GM19328 (cell line): Measurements from ENCODE around the gene SWT1.
"Not testable (repeated sequence)": the region's sequence is repeated elsewhere in the genome, so short reads cannot be mapped to it uniquely, and the experiment has no call there.

Source experiments
- ATAC-seq: cut with Tn5 transposase; IDR thresholded peaks from one replicate; pipeline ENCODE4 v1.9.1; 2021; ENCODE audit warnings: mild to moderate bottlenecking, moderate library complexity; ENCODE audit not compliant: unreplicated experiment

SWT1 gene

DNA sequence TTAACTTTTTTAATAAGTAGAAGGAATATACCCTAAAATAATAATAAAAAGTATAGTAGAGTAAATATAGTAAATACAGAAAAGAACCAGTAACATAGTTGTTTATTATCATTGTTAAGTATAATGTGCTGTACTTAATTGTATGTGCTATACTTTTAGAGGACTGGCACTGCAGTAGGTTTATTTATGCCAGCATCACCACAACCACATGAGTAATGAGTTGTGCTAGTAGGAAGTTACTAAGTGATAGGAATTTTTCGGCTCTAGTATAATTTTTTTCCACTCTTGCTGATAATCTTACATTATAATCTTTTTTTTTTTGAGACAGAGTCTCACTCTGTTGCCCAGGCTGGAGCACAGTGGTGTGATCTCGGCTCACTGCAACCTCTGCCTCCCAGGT lies 88.5 kb downstream of the SWT1 start:
- ATAC-seq, result no peak

DNA sequence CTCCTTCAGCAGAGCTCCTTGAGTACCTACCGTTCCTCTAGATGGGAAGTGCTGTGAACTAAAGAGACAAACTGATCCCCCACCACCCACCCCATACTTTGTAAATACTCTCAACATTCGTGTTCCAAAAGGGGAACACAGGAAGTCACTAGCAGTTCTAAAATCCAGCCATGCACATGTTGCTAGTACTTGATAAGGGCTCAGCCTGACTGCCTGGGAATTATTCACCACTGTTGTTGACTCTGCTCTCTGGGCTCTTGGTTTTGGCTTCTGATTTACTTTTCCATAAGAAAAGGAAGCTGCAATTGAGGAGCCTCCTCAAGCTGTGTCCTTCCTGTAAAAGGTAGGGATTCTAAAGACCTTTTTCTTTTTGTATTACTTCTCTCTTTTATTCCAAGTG lies 92.6 kb downstream of the SWT1 start:
- ATAC-seq, result no peak

DNA sequence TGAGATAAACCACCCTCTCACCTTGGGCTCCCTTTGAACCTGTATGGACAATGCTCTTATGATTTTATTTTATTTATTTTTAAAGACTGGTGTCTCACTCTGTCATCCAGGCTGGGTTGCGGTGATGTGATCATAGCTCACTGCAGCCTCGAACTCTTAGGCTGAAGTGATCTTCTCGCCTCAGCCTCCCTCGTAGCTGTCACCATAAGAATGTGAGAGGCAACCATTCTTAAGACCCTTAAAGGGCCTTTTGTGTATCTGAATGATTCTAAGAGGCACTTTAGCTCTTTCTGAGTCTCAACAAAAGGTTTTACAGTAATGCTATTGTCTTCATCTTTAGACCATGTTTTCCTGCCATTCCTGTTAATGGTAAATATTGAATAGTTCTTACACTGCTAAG lies 93.1 kb downstream of the SWT1 start:
- no peak for ATAC-seq

DNA sequence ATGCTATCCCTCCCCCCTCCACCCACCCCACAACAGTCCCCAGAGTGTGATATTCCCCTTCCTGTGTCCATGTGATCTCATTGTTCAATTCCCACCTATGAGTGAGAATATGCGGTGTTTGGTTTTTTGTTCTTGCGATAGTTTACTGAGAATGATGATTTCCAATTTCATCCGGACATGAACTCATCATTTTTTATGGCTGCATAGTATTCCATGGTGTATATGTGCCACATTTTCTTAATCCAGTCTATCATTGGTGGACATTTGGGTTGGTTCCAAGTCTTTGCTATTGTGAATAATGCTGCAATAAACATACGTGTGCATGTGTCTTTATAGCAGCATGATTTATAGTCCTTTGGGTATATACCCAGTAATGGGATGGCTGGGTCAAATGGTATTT lies 95.0 kb downstream of the SWT1 start:
- ATAC-seq, result not testable (repeated sequence)

DNA sequence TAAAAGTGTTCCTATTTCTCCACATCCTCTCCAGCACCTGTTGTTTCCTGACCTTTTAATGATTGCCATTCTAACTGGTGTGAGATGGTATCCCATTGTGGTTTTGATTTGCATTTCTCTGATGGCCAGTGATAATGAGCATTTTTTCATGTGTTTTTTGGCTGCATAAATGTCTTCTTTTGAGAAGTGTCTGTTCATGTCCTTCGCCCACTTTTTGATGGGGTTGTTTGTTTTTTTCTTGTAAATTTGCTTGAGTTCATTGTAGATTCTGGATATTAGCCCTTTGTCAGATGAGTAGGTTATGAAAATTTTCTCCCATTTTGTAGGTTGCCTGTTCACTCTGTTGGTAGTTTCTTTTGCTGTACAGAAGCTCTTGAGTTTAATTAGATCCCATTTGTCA lies 95.4 kb downstream of the SWT1 start:
- not testable (repeated sequence) for ATAC-seq

DNA sequence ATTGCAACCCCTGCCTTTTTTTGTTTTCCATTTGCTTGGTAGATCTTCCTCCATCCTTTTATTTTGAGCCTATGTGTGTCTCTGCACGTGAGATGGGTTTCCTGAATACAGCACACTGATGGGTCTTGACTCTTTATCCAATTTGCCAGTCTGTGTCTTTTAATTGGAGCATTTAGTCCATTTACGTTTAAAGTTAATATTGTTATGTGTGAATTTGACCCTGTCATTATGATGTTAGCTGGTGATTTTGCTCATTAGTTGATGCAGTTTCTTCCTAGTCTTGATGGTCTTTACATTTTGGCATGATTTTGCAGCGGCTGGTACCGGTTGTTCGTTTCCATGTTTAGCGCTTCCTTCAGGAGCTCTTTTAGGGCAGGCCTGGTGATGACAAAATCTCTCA lies 98.6 kb downstream of the SWT1 start:
- not testable (repeated sequence) for ATAC-seq

DNA sequence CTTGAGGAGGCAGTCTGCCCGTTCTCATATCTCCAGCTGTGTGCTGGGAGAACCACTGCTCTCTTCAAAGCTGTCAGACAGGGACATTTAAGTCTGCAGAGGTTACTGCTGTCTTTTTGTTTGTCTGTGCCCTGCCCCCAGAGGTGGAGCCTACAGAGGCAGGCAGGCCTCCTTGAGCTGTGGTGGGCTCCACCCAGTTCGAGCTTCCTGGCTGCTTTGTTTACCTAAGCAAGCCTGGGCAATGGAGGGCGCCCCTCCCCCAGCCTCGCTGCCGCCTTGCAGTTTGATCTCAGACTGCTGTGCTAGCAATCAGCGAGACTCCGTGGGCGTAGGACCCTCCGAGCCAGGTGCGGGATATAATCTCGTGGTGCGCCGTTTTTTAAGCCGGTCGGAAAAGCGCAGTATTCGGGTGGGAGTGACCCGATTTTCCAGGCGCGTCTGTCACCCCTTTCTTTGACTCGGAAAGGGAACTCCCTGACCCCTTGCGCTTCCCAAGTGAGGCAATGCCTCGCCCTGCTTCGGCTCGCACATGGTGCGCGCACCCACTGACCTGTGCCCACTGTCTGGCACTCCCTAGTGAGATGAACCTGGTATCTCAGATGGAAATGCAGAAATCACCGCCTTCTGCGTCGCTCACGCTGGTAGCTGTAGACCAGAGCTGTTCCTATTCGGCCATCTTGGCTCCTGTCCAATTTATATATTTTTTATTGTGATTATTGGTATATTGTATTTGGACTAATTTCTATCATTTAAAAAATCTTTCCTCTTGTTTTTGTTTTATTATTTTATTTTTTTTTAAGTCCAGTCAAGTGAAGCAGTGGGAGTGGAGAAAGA lies 100.4 kb downstream of the SWT1 start:
- ATAC-seq, result not testable (repeated sequence)

DNA sequence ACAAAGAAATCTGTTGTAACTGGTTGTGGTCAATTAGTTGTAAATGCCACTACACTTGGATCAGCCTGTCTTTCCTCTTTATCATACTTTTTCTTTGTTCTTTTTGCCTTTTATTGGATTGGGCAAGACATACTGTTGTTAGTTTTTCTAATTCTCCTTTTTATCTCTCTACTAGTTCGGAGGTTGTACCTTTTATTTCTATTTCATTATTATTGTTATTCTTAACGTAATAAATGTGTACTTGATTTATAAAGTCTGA lies 100.9 kb downstream of the SWT1 start:
- no peak for ATAC-seq

DNA sequence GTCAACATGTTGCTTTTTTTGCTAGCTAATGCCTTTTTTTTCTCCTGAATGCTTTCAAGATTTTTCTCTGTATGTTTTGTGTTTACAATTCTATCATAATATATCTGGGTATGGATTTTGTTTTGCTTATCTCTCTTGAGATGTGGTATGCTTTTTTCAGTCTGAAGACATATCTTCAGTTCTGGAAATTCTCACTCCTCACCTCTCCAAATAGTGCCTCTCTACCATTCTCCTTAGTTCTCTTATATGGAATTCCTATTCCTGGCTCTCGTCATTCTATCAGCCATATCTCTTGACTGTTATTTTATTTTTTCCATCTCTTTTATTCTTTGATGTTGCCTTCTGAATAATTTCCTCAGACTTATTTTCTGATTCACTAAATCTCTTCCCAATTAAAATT lies 101.7 kb downstream of the SWT1 start:
- no peak for ATAC-seq

DNA sequence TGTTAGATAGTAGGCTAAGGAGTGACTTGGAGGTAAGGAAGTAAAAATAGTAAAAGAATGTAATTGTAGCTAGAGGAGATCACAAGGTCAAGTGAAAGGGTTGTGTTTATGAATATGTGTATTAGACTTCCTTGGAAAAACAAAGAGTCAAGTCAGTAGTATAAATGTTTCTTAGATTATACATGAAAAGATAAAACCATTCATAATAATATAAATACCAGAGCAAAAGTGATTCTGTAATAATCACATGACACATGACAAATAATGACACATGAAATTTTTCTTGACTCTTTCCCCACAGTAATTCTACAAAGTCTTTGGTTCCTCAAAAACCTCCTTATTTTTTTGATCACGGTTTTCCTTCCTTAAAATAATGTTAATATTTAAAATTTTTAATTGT lies 103.6 kb downstream of the SWT1 start:
- no peak for ATAC-seq

DNA sequence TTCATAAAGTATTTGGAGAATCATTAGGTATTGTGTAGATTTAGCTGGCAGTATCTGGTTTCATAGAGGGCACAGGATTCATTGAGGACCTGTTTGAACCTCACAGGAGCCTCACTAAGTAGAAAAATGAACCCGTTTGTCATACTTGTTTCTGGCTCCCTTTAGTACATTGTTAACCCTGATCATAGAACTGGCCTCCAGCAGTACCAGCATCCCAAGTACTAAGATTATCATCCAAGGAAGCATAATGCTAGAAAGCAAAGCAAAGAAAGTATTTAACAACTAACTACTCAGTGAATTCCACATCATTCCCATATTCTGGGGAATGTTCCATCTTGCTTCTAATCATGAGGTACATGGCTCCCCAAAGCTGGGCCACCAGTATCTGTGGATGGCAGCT lies 105.2 kb downstream of the SWT1 start:
- no peak for ATAC-seq

DNA sequence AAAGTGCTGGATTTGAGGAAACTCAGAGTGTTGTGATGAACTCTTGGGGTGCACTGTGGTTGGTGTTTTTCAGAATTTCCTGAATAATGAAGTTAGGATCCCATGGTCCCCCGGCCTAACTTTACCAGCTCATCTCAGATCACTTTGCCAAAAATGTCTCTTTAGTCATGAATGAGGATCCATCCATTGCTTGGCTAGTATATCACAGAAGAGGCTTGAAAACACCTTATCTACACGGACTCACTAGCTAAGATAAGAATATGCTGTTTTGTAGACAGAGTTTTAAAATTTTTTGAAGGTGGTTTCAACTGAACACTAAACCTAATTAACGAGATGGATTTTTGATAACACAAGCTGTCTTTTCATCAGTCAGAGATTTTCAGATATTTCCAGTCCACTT lies 106.3 kb downstream of the SWT1 start:
- ATAC-seq, result no peak

DNA sequence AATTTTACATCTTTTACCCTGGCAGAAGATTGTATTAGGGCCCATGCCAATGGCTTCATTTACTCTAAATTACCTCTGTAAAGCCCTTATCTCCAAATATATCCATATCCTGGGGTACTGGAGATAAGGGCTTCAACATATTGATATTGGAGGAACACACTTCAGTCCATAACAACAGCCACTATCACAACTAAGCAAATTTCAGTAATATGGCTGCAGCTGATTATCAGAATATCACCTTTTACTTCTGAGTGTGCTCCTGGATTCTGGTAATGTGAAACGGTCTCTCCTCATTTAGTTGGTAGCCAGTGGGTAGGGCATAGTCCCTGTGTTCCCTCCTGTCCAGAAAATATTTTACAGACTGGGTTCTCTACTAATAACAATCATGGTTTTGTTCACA lies 106.8 kb downstream of the SWT1 start:
- no peak for ATAC-seq

DNA sequence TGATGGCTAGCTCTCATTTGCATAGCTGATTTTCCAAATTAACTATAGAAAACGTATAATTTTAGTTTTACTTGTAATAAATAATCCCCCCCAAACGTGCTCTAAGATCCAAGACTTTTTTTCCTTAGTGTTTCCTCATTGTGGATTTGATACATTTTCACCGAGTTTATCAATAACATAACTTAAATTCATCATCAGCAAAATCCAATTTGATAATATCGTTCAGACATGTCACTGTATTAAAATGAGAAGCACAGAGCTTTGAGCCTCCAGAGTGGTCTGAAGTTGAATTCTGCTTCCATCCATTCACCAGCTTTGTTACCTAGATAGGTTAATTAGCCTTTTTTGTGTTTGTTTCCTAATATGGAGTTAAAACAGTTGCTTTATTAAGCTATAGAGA lies 108.3 kb downstream of the SWT1 start:
- no peak for ATAC-seq

DNA sequence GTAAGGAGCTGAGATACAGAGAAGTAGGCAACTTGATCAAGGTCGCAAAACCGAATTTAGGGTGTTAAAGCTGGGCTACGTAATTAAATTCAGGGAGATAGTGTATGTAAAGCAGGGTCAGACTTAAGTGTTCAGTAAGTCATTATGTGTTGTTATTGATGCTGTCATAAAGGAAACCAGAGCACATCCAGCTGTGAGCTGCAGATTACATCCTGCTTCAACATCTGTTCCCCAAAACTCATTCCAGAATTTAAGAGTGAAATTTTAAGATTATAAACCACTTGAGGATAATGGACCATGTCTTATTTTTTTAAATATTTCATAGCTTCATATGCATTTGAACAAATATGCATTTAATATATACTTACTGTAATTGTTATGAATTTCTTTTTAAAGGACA lies 110.3 kb downstream of the SWT1 start:
- ATAC-seq, result no peak

DNA sequence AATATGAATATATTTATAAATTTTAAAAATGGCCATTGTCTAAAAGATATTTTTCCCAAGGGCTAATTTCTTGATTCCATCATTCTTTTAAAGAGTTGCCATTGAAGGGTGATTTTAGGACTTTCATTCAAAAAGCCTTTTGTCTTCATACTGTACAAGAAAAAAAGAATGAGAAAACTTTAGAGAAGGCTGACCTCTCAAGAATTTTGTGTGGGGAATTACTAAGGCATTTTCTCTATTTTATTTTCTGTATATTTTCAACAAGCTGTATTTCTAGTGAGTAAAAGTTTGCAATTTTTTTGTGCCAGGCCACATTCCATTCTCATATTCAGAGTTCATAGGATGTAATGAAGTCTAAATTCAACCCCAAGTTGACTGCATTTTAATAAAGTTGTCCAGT lies 110.7 kb downstream of the SWT1 start:
- ATAC-seq, result no peak

DNA sequence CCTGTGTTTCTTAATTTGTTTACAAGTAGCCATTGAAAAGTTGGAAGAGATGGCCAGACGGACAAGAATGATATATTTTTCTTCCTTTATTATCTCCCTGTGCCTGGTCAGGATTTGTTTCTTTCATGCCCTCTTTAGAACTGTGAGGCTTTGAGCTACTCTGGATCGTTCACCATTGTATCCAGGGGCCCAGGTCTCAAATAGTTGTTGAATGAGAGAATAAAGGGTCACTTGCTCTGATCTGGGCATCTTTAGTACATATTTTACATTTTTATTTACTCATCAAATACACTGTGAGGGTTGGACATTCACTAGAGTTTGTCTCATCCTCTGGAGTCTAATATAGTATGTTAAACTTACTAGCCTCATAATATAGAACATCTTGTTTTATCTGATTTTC lies 111.4 kb downstream of the SWT1 start:
- no peak for ATAC-seq

DNA sequence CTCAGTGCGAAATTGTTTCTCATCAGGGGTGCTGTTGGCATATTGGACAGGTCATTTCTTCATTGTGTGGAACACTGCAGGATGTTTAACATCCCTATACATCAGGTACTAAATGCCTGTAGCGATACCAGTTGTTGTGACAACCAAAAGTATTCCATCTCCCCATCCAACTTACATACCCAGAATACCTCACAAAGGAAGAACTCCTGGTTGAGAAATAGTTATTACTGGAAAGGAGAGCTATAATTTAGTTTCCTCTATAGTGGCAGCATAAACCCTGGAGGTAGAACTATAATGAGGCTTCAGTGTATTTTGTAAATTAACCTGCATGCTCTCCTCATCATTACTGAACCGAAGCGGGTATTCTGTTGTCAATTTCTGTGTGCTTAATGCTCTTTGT lies 115.0 kb downstream of the SWT1 start:
- no peak for ATAC-seq

DNA sequence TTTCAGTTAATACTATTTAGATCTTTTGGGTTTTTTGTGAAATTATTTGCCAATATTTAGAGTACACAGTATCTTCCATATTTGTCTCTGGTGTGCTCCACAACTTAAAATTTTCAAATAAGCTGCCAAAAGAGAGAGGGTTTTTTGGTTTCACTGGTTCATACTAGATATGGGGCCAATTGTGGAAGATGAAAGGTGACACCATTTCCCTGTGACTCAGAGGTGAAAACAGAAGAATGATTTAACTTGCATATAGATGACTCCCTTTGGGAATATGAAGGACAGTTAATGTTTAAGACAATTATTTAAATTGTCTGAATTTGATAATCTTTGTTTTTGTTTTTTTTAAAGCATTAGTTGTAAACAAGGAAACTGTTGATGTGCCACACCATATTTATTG lies 122.6 kb downstream of the SWT1 start:
- ATAC-seq, result no peak

DNA sequence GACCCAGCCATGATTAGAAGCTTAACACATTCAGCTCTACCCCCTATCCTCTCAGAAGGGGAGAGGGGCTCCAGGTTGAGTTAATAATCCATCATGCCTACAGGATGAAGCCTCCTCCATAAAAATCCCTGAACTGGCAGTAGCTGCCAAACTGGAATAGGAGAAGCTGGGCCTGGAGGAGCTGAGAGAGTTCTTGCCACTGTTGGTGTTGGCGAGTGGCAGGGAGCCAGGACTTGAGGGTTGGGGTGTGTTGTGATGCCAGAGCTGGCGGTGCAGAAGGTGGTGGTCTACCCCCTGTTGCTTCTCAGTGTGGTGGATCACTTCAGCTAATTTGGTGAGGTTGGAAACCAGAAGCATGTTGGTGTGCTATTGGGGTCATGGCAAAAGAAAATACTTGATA lies 123.6 kb downstream of the SWT1 start:
- no peak for ATAC-seq

DNA sequence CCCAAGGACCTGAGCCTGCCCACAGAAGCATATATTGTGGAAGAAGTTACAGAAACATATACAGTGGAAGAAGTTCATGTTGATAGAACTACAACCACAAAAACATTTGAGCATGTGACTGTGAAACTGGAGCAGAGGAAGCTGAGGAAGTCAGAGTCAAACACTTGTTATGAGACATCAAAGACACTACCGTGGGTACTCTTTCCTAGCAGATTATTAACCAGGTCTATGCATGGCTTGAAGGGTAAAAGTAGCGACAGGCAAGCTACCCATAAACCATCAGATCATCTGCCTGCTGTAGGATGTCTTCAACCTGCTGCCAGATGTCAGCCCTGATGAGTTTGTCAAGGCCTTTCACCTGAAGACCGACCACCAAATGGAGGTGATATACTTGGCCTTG lies 124.3 kb downstream of the SWT1 start:
- ATAC-seq, result no peak

DNA sequence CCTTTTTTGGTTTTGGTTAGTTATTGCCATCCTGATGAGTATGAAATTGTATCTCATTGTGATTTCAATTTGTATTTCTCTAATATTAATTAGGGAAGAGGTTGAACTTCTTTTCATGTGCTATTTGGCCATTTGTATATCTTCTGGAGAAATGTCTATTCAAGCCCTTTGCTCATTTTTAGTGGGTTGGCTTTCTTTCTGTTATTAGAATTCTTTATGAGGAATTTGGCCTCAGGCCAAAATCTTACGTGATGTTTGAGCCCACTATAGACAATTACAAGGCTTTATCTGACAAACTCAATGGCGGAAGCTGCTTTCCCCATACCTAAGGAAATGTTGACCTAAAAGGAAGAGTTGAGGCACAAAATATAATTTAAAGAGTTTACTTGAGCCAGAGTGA lies 127.1 kb downstream of the SWT1 start:
- ATAC-seq, result no peak

DNA sequence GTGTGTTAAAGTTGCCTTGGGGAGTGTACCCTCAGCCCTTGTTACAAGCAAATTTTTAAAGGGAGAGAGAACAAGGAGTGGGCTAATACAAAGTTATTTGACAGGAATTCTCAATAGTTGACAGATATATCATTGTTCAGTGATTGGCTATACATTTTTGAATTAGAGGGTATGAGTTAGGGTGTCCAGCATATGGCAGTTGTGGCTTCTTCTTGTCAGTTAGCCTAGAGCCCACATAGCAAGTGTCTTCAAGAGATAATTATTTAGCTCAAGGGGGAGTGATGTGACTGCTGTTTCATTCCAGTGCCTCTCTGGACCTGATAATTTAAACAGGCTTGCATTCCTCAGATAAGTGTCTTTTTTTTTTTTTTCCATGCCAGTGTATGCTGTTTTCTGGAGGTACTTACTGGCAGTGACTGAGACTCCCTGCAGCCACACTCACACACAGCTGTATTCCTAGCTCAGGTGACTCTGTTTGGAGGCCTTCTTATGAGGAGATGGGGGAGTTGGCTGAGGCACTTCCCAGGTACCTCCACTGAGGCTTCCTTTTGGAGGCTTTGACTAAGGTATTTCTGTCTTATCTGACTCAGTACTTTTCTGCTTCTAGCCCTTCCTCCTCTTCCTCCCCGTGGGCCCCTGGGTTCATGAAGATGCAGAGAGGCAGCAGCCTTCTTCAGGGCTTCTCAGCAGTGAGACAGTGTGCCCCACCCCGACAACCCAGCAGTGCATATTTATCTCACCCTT lies 127.7 kb downstream of the SWT1 start:
- no peak for ATAC-seq
